Mesodermal cell (in vitro differentiated cells): Measurements from ENCODE around the gene MAPK8.

ENCODE experiments used
- H3K27ac ChIP-seq: 2 replicates; pipeline ENCODE4 v1.7.0; 2013; ENCODE audit warnings: mild to moderate bottlenecking, low read depth, low read length, moderate library complexity; ENCODE audit not compliant: severe bottlenecking
- H3K36me3 ChIP-seq: 2 replicates; pipeline ENCODE4 v1.7.1; 2013; ENCODE audit warnings: mild to moderate bottlenecking, low read length, moderate library complexity; ENCODE audit not compliant: control insufficient read depth, insufficient read depth
- H3K4me1 ChIP-seq: one replicate; pipeline ENCODE4 v1.7.1; 2013; ENCODE audit warnings: mild to moderate bottlenecking, low read length; ENCODE audit not compliant: insufficient read depth, control insufficient read depth, poor library complexity, severe bottlenecking
- H3K4me3 ChIP-seq: 2 replicates; pipeline ENCODE4 v1.7.0; 2013; ENCODE audit warnings: low read length, control low read depth, mild to moderate bottlenecking; ENCODE audit not compliant: insufficient read depth, poor library complexity, severe bottlenecking; ENCODE audit errors: extremely low read depth
- H3K9me3 ChIP-seq: 2 replicates; pipeline ENCODE4 v1.7.1; 2013; ENCODE audit warnings: mild to moderate bottlenecking, low read length, moderate library complexity; ENCODE audit not compliant: control insufficient read depth
- WGBS, 2 experiments: methylation state at CpG; one replicate each; pipeline ENCODE4 v1.1.5; 2013; ENCODE audit warnings: missing lambda C conversion rate in 2 of 2; ENCODE audit not compliant: insufficient coverage in 2 of 2; 5-methylcytosine and 5-hydroxymethylcytosine counted together

Gene MAPK8

DNA sequence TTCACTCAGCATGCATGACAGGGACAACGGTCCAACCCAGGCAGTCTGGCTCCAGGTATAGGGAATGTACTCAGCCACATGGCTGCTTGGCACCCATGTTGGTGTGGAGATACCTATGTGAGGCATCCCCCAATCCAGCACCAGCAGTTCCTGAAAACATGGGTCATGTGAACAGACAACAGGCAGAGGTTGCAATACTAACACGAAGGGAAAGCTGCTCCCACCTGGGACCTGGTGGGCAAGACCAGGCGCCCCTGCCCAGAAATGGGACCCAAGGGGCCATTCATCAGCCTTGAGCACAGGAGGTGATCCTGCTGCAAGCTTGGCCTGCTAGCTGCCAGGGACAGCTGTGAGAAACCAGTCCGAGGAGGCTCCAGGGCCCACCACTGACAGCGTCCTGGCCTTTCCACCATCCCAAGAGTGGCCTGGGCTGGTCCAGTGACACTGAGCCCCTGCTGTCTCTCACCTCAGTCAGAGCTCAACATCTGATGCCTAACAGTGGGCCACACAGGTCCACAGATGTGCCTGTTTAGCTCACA lies 156.1 kb downstream of the MAPK8 start:
- 89 to 93% methylated on average over 3 to 4 of the region's 5 CpGs for WGBS, 2 experiments
- Histone ChIP-seq H3K27ac (no peak overlapping the region), H3K9me3 (no peaks in the 10 kb centered on the region), H3K36me3 (no peaks in the 10 kb centered on the region), H3K4me1 (peaks cover 4% of the 10 kb centered on the region), H3K4me3 (no peak overlapping the region)

DNA sequence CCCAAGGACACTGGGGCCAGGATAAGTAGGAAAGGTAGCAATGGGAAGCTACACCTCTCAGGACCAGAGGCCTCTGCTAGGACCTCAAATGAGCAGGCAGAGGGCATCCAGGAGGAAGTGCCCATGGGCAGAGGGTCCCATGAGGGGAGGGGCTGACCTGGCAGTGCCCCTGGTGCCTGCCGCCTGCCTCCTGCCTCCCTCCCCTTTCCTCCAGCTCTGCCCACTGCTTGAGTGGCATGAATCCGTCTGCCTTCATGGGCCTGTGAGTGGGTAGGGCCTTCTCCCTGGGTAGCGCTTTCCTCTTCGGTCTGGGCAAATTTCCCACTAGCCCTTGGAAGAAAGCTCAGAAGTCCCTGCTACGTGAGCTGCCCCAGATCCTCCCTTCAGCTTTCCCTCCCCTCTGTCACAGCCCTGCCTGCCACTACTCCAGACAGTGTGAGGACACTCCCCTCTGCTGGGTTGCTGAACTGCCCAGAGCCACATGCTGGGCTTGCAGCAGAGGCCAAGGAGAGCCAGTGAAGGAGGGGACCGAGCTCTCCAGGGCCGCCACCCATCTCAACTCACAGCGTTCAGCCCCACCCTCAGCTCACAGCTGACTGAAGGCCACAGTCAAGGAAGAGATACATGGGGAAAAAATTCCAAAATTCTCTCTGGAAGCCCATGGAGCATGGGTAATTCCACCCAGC lies 157.0 kb downstream of the MAPK8 start:
- H3K4me1 ChIP-seq: peaks cover 4% of the 10 kb centered on the region
- 78 to 96% methylated on average over 3 to 4 of the region's 8 CpGs for WGBS, 2 experiments
- H3K36me3 ChIP-seq: no peaks in the 10 kb centered on the region
- no peak overlapping the region for H3K4me3 ChIP-seq
- no peak overlapping the region for H3K27ac ChIP-seq
- no peaks in the 10 kb centered on the region for H3K9me3 ChIP-seq

DNA sequence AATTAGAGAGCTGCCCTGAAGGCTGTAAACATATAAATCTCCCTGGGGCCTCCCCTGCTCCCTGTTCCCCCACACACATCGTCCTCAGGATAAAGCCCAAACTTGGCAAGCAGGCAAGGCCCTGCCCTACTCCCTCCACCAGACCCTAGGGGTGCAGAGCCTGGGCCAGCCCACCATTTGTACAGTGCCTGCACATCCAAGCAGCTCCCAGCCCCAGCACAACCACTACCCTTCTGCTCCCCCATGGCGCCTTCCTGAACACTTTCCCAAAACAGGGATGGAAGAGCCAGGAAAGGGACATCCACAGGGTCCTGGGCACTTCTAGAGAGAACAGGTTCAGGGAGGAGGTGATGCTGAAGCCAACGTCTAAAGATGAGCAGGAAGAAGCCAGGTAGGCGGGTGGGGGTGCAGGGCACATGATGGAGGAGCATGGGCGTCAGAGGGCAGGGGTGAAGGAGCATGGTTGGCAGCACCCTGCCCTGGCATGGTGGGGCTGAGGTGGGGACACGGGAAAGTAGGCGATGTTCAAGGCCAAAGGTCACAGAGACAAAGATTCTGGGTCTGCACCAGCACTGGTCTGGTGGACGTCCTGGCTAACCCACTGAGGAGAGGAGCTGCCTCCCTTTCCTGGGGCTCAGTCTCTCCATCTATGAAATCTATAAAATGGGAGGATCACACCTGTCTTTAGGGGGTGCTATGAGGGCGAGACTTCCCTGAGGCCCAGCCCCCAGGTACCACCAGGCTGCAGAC lies 157.8 kb downstream of the MAPK8 start:
- peaks cover 4% of the 10 kb centered on the region for H3K4me1 ChIP-seq
- H3K36me3 ChIP-seq: no peaks in the 10 kb centered on the region
- WGBS, 2 experiments: 89 to 94% methylated on average over 7 to 8 of the region's 9 CpGs
- no peak overlapping the region for H3K27ac ChIP-seq
- no peaks in the 10 kb centered on the region for H3K9me3 ChIP-seq
- H3K4me3 ChIP-seq: no peak overlapping the region

DNA sequence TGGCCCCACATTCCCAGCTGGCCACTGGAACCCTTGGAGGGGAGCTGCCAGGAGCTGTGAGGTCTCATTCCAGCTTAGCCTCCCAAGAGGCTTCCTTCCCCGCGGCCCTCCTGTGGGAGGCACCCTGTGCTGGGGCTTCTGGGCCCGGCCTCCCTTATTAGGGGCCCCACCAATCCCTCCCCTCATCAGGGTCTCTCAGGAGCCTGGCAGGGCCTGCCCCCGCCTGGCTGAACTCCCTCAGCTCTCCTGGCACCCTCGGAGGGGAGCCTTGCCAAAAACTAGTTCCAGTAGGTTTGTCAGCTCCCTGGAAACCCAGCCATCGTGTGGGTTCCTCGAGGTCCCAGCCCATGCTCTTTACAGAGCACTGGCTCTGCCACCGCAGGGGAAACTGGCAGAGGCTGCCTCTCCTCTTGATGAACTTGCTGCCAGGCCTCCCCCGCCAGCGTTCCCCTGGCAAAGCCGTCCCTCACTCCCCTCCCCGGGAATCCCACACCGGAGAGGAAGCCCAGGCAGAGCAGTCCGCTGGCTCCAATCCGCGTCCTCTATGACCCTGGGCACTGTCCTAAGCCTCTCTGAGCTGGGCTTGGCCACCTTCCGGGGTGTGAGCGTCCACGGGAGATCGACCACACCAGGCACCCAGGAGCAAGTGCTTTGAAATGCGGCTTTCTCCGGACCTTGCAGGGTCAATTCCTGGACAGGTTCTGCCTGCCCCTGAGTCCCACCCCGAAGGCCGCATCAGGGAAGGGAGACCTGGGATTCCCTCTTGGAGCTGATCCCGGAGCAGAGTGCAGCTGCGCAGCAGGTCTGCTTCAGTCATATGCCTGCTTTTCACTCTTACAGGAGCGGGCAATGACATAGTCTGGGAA lies 158.6 kb downstream of the MAPK8 start:
- no peak overlapping the region for H3K4me3 ChIP-seq
- H3K9me3 ChIP-seq: no peaks in the 10 kb centered on the region
- WGBS, 2 experiments: 83 to 84% methylated on average over 23 to 24 of the region's 27 CpGs
- H3K27ac ChIP-seq: no peak overlapping the region
- H3K4me1 ChIP-seq: peaks cover 11% of the 10 kb centered on the region
- H3K36me3 ChIP-seq: no peaks in the 10 kb centered on the region

DNA sequence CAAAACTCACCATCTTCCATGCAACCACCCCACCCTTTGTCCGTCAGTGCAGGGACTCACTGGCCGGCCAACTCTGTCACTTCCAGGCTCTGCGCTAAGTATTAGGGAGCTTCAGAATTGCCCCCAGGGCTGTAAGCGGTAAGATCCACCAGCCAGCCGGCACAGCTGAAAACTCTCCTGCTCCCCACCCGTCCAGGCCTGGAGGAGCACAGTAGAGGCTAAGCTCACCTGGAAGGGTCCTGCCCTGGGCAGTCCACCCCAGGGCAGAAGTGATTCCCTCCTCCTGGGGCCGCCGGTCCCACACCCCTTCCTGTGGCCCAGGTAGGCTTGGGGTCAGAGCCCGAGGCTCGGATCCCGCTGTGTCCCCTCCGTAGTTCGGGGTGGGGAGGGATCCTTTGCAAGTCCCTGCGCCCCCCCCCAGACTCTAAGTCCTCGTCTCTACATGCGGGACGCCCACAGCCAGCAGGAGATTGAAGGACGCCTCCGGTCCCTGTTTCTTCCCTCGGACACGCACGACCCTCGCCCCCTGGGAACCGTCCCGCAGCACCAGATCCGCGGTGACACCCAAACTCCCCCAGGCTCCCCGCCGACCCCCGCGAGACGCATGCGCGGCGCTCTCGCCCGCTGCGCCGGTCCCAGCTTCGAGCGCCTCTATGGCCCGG lies 159.5 kb downstream of the MAPK8 start:
- H3K27ac ChIP-seq: no peak overlapping the region
- WGBS, 2 experiments: 42 to 57% methylated on average over 20 to 40 of the region's 42 CpGs
- peaks cover 19% of the 10 kb centered on the region for H3K4me1 ChIP-seq
- no peaks in the 10 kb centered on the region for H3K9me3 ChIP-seq
- no peaks in the 10 kb centered on the region for H3K36me3 ChIP-seq
- peak overlapping the region; percentile 14 for H3K4me3 ChIP-seq

DNA sequence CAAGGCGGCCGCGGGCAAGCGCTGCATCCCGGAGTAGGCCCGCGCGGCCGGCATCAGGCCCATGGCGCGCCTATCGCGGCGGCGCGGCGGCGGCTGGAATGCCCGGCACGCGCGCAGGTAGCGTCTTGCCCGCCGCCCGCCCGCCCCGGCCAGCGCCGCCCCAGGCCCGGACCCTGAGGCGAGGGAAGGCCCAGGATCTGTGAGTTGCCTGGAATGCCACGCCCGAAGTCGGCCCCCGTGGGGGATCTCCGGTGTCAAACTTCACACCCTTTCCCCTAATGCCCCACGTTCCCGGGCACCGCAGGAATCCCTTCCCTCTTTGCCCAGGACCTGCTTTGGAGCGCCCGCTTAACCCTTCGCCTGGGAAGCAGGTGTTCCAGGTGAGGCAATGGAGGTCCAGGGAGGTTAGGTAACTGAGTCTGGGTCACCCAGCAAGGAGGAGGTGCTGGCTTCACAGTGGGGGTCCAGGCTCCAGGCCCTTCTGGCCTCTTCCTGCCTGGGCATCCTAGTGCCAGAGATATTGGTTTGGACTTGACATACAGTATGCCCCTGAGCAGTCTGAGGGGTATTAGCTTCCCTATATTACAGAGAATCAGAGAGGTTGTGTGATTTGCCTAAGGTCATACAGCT lies 160.2 kb downstream of the MAPK8 start:
- H3K36me3 ChIP-seq: no peaks in the 10 kb centered on the region
- H3K4me3 ChIP-seq: no peak overlapping the region

DNA sequence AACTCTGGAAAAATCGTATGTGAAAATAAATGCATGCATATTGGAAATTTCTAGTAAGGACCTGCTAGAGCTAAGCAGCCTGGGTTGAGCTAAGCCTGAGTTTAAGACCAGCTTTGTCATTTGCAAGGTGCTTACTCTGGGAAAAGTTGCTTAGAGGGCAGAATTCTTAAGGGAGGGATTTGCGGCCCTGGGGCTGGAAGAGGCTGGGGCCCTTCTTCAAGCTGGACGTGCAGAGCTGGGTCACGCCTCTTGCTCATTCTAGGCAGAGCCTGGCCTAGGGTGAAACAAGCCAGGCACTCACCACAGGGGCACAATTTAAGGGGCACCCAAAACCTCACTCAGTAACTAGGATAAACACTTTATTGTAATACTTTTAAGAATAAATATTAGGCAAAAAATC lies 161.2 kb downstream of the MAPK8 start:
- H3K9me3 ChIP-seq: no peaks in the 10 kb centered on the region

More for the DNA sequence above, 160.2 kb downstream of the MAPK8 start:
- Histone ChIP-seq H3K4me1 (peaks cover 19% of the 10 kb centered on the region), H3K9me3 (no peaks in the 10 kb centered on the region), H3K27ac (no peak overlapping the region)
- WGBS, 2 experiments: 13 to 27% methylated on average over 31 to 33 of the region's 43 CpGs

DNA sequence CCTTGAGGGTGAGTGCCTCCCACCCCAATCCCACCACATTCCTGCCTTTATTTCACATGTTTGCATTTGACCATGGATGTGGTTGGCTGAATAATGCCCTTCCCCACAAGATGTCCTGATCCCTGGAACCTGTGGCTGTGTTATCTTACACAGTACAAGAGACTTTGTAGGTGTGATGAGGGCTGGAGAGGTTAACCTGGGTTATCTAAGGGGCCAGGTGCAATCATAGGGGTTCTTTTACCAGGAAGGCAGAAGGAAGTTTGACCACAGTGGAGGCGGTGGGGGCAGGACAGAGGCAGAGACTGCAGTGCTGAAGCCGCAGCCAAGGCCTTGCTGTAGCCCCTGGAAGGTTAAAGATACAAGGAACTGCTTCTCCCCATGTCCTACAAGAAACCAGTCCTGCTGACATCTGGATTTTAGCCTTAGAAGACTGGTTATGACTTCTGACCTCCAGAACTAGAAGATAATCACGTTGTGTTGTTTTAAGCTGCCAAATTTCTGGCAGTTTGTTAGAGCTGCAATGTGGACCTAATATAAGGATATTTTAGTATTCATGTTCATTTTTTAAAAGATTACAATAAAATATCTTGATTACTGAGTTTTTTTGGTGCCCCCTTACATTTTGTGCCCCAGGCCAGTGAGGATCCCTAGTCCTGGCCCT lies 161.8 kb downstream of the MAPK8 start:
- 92 to 93% methylated on average over 2 of the region's 3 CpGs for WGBS, 2 experiments
- no peak overlapping the region for H3K27ac ChIP-seq
- H3K36me3 ChIP-seq: no peaks in the 10 kb centered on the region
- peaks cover 19% of the 10 kb centered on the region for H3K4me1 ChIP-seq
- H3K9me3 ChIP-seq: no peaks in the 10 kb centered on the region
- H3K4me3 ChIP-seq: no peak overlapping the region

More for the DNA sequence above, 161.2 kb downstream of the MAPK8 start:
- Histone ChIP-seq H3K27ac (no peak overlapping the region), H3K4me1 (peaks cover 19% of the 10 kb centered on the region), H3K36me3 (no peaks in the 10 kb centered on the region), H3K4me3 (no peak overlapping the region)
- WGBS, 2 experiments: 55 to 83% methylated on average over 2 to 4 of the region's 4 CpGs

DNA sequence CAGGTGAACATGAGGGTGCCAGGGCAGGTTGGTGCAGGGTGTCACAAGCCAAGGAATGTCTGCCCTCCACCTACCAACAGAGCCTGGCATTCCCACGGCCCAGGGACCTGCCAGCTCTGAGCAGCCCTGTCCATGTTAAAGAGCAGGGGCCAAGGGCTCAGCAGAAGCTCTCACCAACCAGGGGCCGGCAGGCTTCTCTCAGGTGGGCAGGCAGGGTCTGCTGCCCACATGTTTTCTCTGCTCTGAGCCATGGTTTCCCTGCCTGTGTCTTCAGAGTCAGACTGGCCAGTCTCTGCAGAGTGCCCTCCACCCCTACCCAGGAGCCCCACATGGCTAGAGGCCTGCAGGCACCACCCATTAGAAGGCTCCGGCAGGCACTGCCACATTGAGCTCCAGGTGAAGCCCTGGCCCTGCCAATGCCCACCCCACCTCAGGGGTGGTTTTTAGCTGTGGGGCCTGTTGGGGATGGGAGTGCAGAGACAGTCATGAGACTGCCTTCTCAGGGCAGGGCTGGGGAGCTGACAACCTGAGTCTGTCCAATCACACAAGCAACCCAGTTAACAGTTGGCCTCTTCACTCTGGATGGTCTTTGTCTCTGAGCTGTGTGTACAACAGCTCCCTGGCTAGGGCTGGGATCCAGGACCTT lies 162.5 kb downstream of the MAPK8 start:
- 93 to 100% methylated on average over 2 of the region's 3 CpGs for WGBS, 2 experiments
- no peaks in the 10 kb centered on the region for H3K9me3 ChIP-seq
- H3K4me3 ChIP-seq: no peak overlapping the region
- H3K36me3 ChIP-seq: no peaks in the 10 kb centered on the region
- H3K27ac ChIP-seq: no peak overlapping the region
- H3K4me1 ChIP-seq: peaks cover 19% of the 10 kb centered on the region
